Measurements from ENCODE around the gene TMEM141.
A peak's percentile ranks its signal among the peaks of the same experiment; 100 is the strongest.
"Not testable (repeated sequence)": the region's sequence is repeated elsewhere in the genome, so short reads cannot be mapped to it uniquely, and the experiment has no call there.

Gene TMEM141

GRCh38 chr9:136773386-136774044 is 17.6 kb upstream of the TMEM141 start:
- DNase-seq (ENCODE audit: low spot score) = no peak

GRCh38 chr9:136774416-136775045 is 16.6 kb upstream of the TMEM141 start:
- no peak for DNase-seq (ENCODE audit: low spot score)

GRCh38 chr9:136775191-136775590 is 16.0 kb upstream of the TMEM141 start:
- no peak for DNase-seq (ENCODE audit: low spot score)

- DNase-seq (ENCODE audit: low spot score) = no peak
These were observed 14.2 kb upstream of the TMEM141 start for GRCh38 chr9:136776947-136777346.

DNA sequence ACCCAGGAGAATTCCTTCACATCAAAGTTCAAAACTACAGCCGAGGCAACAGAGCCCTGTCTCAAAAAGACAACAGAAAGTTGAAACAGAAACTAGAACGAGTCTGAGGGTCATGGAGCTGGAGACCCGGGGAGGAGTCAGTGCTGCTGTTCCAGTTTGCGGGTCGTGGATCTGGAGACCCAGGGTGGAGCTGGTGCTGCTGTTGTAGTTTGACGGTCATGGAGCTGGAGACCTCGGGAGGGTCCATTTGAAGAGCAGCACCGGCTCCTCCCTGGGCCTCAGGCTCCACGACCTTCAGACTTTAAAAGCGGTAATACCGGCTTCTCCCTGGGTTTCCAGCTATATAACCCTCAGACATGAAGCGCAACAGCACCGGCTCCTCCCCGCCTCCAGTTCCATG is 13.8 kb upstream of the TMEM141 start:
- no peak for DNase-seq (ENCODE audit: low spot score)

DNA sequence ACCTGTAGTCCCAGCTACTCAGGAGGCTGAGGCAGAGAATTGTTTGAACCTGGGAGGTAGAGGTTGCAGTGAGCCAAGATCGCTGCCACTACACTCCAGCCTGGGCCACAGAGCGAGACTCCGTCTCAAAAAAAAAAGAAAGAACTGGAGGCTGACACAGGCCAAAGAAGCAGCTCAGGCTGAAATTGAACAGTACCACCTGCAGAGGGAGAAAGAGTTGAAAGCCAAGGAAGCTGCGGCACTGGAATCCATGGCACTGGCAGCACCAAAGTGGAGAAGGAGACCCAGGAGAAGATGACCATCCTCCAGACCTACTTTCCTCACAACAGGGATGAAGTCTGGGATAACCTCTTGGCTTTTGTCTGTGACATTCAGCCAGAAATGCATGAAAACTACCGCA is 11.3 kb upstream of the TMEM141 start:
- DNase-seq (ENCODE audit: low spot score) = no peak

- DNase-seq (ENCODE audit: low spot score) = no peak
These were observed 8.7 kb upstream of the TMEM141 start for GRCh38 chr9:136782452-136782851.

DNA sequence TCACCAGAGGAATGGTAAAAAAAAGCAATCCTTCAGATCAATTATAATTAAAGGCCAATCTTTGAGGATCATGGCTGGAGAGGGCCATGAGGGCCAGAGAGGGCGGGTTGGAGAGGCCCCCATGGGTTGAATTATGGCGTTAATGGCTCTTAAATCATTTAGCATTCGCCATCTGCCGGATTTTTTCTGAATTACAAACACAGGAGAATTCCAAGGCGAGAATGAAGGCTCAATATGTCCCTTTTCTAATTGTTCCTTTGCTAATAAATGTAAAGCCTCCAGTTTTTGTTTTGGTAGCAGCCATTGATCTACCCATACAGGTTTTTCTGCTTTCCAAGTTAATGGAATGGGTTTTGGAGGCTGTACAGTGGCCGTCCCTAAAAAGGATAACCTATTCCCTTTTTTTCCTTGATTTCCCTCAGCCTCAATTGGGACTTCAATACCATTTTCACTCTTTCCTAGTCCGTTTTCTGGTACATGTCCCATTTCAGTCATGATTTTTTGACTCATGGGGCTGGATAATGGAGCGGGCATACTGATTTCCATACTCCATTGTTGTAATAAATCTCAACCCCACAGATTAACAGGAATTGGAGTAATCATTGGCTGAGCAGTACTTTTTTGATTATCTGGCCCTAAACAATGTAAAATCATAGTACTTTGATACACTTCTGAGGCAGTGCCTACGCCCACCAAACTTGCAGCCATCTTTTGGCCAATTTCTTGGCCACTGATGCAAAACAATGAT is 6.7 kb upstream of the TMEM141 start:
- DNase-seq (ENCODE audit: low spot score) = no peak

- DNase-seq (ENCODE audit: low spot score) = no peak
These were observed 6.2 kb upstream of the TMEM141 start for GRCh38 chr9:136784997-136785361.

DNA sequence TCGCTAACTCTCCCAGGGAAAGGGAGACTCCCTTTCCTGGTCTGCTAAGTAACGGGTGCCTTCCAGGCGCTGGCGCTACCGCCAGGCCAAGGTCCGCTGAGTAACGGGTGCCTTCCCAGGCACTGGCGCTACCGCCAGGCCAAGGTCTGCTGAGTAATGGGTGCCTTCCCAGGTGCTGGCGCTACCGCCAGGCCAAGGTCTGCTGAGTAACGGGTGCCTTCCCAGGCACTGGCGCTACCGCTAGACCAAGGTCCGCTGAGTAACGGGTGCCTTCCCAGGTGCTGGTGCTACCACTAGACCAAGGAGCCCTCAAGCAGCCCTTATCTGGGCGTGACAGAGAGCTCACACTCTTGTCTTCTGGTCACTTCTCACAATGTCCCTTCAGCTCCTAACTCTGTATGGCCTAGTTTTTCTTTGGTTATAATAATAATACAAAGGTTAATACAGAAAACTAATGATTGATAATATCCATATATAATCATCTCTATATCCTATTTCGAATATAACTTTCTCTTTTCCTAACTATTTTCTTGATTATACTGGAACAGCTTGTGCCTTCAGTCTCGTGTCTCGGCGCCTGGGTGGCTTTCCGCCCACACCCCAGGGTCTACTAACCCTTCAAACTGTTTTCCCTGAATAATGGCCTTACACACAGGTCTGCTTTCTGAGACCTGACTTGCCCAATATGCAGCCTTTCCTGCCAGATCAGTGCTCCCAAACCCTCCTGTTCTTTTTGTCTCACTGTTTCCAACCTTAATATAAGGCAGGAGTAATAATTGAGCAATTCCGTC is 5.4 kb upstream of the TMEM141 start:
- not testable (repeated sequence) for DNase-seq (ENCODE audit: low spot score)

GRCh38 chr9:136786451-136786850 is 4.7 kb upstream of the TMEM141 start:
- no peak for DNase-seq (ENCODE audit: low spot score)

GRCh38 chr9:136786983-136787382 is 4.2 kb upstream of the TMEM141 start:
- not testable (repeated sequence) for DNase-seq (ENCODE audit: low spot score)

GRCh38 chr9:136787690-136788400 is 3.3 kb upstream of the TMEM141 start:
- peak; percentile 77 for DNase-seq (ENCODE audit: low spot score)

GRCh38 chr9:136788644-136789522 is 2.3 kb upstream of the TMEM141 start:
- DNase-seq (ENCODE audit: low spot score) = not testable (repeated sequence)

GRCh38 chr9:136789523-136789937 is 1.6 kb upstream of the TMEM141 start:
- no peak for DNase-seq (ENCODE audit: low spot score)

DNA sequence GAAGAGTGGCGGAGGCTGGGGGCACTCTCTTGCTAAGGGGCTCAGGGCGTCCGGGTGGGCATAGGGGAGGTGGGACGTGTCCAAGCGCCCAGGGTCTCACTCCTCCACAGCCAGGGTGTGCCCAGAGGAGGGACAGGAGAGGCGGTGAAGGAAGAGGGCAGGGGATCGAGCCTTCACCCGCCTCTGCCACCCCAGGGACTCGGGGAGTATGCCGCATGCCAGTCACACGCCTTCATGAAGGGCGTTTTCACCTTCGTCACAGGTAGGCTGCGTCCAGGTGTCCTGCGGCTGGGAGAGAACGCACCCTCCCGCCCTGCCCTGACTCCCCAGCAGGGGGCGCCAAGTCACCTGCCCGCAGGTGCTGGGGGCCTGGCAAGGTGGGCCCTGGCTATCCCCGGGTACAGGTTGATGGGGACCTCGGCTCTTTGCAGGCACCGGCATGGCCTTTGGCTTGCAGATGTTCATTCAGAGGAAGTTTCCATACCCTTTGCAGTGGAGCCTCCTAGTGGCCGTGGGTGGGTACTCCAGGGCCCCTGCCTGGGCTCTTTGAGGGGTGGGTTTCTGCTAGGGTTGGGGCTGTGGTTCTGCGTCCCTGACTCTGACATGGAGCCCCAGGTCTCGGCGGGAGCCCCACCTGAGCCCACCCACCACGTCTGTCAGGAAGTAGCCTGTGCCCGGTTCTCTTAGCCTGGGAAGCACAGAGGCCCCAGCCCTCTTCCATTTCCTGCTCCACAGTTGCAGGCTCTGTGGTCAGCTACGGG is 552 bp downstream of the TMEM141 start:
- peak; percentile 49 for DNase-seq (ENCODE audit: low spot score)

DNA sequence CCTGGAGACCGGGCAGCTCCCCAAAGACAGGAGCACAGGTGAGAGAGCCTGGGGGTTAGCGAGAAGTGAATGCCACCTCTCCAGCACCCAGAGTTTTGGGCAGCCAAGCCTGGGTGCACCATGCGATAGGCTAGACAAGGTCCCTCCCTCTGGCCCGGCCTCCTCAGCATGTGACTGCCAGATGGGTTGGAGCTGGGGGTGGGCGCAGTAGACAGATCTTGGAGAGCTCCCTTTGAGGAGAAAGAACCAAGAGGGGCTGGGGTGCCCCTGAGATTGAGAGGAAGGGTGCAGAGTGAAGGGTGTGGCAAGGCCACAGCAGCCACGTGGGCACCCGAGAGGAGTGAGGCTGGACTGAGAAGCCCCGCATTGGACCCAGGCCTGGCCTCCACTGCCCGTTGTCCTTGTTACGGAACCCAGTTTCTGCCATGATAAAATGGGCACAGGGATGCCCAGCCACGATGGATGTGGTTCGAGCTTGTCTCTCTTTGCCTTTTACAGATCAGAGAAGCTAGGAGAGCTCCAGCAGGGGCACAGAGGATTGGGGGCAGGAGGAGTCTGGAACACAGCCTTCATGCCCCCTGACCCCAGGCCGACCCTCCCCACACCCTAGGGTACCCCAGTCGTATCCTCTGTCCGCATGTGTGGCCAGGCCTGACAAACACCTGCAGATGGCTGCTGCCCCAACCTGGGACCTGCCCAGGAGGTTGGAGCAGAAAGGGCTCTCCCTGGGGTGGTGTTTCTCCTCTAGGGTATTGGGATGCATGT is 1.4 kb downstream of the TMEM141 start:
- DNase-seq (ENCODE audit: low spot score) = no peak

GRCh38 chr9:136793086-136793946 is 2.2 kb downstream of the TMEM141 start:
- no peak for DNase-seq (ENCODE audit: low spot score)
